ENCODE data around the gene PWWP3B.
"Not testable (repeated sequence)": the region's sequence is repeated elsewhere in the genome, so short reads cannot be mapped to it uniquely, and the experiment has no call there.

PWWP3B gene

DNA sequence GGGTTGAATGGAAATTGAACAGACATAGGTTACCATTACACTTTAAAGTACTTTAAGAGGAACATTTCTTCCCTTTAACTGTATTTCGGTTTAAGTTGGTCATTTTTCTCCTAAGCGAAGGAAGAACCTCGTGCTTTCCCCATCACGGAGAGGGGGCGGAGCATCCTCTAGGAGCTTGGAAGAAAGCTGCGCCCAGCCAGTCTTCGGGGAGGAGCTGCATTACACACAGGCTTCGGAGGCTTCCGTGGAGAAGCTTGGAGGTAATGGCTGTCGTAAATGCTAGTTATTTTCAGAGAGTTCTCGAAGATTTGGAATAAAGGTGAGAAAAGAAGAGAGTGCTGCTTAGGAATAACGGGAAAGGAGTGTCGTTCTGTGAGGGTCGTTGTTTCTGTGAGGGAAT is at the start of gene PWWP3B:
Gene PWWP3B (plus strand): TSS at position 199 of the 400 bp plus-strand sequence. CDS start 37,128 bp downstream, outside the sequence.
- DNase-seq (ENCODE audit: low spot score): peak; percentile 2

DNA sequence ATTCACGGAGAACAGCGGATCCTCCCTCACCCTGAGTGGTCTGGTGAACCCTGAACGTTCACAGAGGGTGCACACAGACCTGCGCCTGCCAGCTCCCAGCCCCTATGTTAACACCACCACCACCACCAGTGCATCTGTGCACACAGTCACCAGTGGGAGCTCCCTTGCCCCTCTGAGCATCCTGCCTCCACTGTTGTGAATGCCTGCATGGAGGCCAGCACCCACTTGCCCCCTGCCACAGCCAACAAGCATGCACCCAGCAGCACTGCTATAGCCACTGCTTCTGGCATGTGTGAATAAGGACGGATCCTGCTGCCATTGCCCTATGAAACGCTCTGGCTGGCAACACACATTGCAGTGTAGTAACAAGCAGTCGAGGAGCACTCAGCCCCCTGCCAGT is 29.1 kb upstream of the PWWP3B start:
- DNase-seq (ENCODE audit: low spot score): no peak

DNA sequence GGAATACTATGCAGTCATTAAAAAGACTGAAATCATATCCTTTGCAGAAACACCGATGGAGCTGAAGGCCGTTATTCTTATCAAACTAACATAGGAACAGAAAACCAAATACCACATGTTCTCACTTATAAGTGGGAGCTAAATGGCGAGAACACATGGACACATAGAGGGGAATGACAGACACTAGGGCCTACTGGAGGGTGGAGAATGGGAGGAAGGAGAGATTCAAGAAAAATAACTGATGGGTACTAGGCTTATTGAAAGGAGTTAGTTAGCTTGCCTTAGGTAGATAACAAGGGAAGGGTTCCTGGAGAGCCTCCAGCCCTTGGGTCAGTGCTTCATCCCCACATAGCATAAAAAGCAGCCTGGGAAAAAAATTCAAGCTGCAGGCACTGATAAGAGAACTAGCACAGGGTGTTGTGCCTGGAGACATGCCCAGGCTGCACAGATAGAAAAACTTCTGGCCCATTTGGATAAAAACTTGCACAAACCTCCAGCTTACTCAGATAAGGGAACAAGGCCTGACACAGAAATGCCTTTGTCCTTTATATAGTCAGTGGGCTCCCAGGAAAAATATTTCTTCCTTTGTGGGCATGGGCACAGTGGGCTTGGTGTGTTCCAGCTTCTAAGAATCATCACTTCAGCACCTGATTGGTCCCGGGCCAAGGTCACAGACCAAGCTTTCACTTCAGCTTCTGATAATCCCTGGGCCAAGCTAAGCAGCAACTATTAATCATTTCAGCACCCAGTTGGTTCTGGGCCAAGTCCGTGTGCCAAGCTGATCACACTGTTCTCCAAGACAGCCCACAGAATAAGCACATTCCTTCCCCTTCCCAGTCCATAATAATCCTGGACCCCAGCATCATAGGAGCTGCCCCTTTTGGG is 23.1 kb upstream of the PWWP3B start:
- no peak for DNase-seq (ENCODE audit: low spot score)

DNA sequence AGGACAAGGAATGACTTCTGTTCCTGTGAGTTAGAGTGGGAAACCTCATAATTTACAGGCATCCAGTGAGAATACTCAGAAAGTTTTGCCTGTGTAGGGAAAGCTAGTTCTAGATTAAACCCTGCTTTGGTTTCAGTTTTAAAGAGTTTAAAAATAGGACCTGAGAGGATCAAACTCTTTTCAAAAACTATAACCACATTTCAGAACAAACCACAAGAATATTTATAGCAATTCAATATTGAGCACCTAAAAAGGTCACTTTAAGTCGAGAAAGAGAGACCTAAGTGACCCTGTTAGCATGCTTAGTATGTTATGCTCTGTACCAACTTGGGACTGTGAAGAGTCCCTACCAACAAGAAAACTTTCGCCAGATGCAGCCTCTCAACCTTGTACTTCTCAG is 17.4 kb upstream of the PWWP3B start:
- no peak for DNase-seq (ENCODE audit: low spot score)

DNA sequence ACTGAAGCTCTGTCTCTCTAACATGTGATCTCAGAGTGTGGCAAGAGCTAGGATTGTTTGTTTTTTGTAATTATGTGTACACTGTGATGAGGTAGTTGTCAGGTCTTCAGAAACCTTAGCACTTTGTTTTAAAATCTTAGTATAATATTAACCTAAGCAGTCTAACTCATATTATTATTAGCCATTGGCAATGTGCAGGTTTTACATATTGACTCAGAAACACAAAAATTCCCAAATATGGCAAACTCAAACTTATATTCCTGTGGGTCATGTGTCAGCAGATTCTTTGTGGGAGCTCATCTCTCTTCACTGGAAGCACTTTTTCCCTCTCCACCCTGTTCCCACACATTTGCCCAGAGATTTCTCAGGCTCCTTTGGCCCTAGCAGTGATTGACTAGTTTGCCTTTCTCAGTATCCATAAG is 8.2 kb upstream of the PWWP3B start:
- no peak for DNase-seq (ENCODE audit: low spot score)

DNA sequence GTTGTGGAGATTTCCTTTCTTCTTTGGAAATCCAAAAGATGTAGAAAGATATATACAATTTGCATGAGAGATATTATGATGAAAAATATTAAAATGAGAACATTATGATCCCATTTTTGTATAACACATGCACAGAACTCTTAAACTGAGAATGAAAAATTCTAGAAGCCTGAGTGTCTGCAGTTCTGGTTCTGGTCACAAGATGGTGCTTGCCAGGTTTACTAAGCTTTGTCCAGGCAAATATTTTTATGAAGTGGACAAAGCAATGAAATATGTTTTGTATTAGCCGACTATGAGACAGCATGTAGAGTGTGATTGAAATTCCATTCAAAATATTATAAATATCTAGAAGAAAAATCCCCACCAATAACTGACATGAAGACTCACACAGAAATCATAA is 2.2 kb downstream of the PWWP3B start:
- no peak for DNase-seq (ENCODE audit: low spot score)

DNA sequence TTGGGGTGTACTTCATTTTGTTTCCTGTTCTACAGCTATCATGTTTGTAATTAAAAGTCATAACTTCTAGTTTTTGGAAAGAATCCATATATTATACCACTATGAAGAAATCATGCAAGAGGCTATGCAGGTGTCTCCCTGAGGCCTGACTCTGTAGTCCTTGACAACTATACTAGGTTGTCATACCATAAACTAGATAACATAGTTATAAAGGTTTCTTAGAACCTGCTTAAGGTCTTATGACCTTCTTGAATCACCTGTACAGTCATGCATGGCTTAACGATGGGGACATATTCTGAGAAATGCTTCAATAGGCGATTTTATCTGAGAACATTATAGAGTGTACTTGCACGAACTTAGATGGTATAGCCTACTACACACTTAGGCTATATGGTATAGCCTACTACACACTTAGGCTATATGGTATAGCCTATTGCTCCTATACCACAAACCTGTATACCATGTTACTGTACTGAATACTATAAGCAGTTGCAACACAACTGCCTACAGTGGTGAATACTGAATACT is 3.3 kb downstream of the PWWP3B start:
- no peak for DNase-seq (ENCODE audit: low spot score)

DNA sequence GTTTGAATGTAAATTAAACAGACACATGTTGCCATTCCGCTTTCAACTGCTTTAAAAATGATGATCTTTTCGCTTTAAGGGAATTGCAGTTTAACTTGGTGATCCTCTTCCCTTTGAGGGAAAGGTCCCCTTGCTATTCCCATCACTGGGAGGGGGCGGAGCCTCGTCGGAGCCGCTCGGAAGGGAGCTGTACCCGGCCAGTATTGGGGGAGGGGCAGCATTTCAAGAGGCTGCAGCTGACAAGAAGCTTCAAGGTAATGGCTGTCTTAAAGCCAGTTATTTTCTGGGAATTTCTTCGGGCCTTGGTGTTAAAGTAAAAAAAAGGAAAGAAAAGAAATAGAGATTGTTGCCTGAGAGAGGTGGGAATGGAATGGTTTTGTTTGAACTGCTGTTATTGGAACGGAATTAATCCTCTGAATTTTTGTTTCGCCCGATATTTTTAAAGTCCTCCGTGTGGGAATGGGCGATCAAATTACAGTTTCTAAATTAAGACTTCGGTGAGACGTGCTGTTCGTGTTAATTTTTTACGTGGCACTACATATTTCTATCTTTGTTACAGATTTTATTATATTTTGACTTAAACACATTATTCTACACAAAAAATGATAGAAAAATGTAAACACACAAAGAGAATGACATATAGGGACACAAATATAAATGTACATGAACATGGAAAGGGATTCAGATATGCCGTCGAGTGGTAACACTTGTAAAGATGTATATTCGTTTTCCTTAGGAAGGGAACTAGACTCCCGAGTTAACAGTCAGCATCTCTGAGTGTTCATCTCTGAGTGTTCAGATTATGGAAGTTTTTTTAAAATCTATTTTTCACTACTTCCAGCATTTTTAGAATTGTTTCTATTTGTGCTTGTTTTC is 9.2 kb downstream of the PWWP3B start:
- DNase-seq (ENCODE audit: low spot score): no peak

DNA sequence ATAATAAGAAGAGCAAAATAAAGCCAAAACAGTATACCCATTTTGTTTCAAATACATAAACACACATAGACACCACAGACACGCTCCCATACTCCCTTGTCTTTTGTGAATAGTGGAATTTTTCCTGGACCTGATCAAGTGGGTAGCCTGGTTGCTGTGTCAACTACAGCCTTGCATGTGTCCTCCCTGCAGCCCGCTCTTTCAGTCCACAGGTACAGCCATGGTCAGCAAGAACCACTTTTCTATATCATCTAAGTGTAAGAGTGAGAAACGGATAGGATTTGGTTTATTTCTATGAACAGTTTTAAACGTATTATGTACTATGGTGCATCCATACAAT is 9.8 kb downstream of the PWWP3B start:
- no peak for DNase-seq (ENCODE audit: low spot score)

DNA sequence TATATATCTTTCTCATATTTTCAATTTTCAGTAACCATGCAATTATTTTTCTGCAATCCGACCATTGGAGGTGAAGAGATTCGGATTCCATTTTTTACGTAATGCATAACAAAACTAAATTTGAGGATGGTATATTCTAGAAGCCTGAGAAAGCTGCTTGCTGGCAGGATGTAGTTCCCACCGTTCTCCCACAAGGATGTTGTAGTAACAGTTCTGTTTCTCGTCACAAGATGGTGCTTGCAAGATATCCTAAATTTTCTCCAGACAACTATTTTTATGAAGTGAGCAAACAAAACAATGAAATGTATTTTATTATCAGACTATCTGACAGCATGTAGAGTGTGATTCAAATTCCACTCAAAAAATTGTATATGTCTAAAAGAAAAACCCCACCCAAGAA is 10.7 kb downstream of the PWWP3B start:
- DNase-seq (ENCODE audit: low spot score): no peak

DNA sequence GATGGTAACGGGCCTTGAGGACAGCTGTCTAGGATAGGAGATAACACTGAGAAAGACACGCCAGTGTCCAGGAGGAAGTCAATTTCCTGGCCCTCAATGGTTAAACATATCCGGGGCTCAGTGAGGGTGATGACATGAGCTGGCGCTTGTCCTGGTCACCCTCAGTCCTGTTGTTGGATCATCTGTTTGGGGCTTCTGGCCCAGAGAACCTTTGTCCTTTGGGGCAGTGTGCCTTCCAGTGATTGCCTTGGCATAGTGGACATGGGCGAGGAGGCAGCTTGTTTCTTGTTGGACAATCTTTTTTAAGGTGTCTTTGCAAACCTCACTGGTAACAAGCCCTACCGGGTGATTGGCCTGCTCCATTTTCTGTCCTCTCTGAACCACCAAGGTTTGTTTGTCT is 15.6 kb downstream of the PWWP3B start:
- not testable (repeated sequence) for DNase-seq (ENCODE audit: low spot score)

DNA sequence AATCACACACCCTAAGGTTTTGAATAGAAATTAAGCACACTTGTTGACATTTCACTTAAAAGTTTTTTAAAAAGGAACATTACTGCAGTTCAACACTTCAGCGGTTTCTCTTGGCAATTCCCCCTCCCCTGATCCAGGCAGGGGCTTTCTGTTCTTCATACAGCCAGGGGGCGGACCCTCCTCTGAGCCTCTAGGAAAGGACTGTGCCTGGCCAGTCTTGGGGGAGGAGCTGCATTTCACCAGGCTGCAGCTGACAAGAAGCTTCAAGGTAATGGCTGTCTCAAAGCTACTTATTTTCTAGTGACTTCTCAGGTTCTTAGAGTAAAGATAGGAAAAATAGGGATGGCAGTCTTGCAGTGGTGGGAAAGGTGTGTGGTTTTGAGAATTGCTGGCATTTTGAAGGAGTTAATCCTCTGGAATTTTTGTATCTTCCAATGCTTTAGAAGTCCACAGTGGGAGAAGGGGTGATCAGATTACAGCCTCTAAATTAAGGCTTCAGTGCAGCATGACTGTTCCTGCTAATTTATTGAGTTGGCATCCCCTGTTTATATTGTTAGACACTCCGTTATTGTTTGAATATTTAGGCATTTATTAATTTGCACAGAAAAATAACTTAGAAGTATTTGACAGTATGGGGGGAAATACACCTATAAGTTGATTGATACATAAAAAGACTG is 33.5 kb downstream of the PWWP3B start:
- no peak for DNase-seq (ENCODE audit: low spot score)

DNA sequence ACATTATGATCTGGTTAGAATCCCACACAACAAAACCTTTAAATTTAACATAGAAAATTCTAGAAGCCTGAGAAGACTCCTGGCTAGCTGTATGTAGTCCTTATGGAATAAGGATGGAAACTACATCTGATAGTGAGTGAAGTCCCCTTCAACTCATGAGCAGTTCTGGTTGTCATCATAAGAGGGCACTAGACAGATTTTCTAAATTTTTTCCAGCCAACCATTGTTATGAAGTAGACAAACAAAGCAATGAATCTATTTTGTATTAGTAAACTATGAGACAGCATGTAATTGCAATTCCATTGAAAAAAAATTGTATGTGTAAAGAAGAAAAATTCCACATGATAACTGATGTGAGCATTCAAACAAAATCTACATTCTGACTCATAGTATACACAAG is 35.2 kb downstream of the PWWP3B start:
- DNase-seq (ENCODE audit: low spot score): no peak

DNA sequence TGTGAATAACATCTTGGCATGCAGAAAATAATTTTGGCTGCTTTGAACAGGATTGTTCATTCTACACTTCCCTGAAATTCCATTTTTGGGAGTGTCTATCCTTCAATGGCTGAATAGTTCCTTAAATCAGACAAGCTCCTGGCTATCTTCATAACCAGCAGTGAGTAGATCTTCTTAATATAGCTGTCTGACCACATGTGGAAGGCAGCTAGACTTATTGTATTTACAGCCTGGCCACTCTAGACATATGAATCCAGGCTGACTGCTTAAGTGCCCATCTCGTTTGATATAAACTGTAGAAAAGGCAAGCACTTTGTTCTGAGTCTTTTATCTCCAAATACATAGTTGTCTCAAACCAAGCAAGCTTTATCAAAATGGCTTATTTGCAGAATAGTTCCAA is 40.0 kb downstream of the PWWP3B start:
- no peak for DNase-seq (ENCODE audit: low spot score)
